HCT116 (cell line): ENCODE data around the gene GRK5. TPM values are rescaled to one million over a fixed set of nuclear protein-coding genes. Genes with fewer than 3 reads are reported as not detected.
A peak's percentile ranks its signal among the peaks of the same experiment; 100 is the strongest.

Experiments
- ATAC-seq: fragments of 200-7000 bp; cut with Tn5 transposase; 2 replicates; pipeline ENCODE4 v1.9.1; 2020; ENCODE audit warnings: mild to moderate bottlenecking, moderate library complexity
- BruUV-seq: library from RNA; stranded (reverse); fragments of 400-500 nt; replicated peaks from 2 replicates; lab custom pipeline; 2021; lab: Mats Ljungman, UMichigan
- CTCF ChIA-PET: fragments of 300-600 bp; sonication (Branson Sonifier 250); formaldehyde crosslinking; loops from one replicate; lab custom pipeline; 2021; ENCODE audit warnings: antibody characterized with exemption; lab: Charles Lee
- POLR2A ChIA-PET: fragments of 300-600, 350-600 bp; sonication (Branson Sonifier 250); formaldehyde crosslinking; loops from one replicate; lab custom pipeline; 2021; ENCODE audit warnings: antibody characterized with exemption; lab: Charles Lee
- RAD21 ChIA-PET, 2 experiments: fragments of 300-600 bp; sonication (Branson Sonifier 250); formaldehyde crosslinking; loops; one replicate each; lab custom pipeline; 2023; ENCODE audit warnings: low total read pairs in 2 of 2; ENCODE audit not compliant: uncharacterized antibody in 2 of 2, unreplicated experiment in 2 of 2, low non-redundant PET in 1 of 2; lab: Charles Lee
- DNase-seq: peaks from one replicate; pipeline ENCODE4 v3.0.0-alpha.2; 2010; ENCODE audit warnings: low read depth, low spot score
- H2AFZ ChIP-seq: fragments of 200-600 bp; shearing (Covaris generic), sonication (generic); 2 replicates; pipeline ENCODE4 v1.6.1; 2017; ENCODE audit warnings: low read depth, mixed run types, mixed read lengths, antibody characterized with exemption, low read length; ENCODE audit not compliant: poor library complexity, severe bottlenecking
- H3K27ac ChIP-seq: 2 replicates; pipeline ENCODE4 v1.5.1; 2012; ENCODE audit warnings: low read depth, low read length
- H3K27me3 ChIP-seq: fragments of 200-600 bp; sonication (generic); 2 replicates; pipeline ENCODE4 v1.6.1; 2016; ENCODE audit warnings: mixed run types, low read length, mixed read lengths; ENCODE audit not compliant: insufficient read depth
- H3K36me3 ChIP-seq, 2 experiments: fragments of 200-500 bp in 1 of 2; fragments of 200-600 bp in 1 of 2; sonication (Bioruptor generic) in 1 of 2; sonication (generic) in 1 of 2; 2 replicates each; pipeline versions ENCODE4 v1.5.1 to v1.6.1; 2014 to 2016; ENCODE audit warnings: low read length in 2 of 2, inconsistent platforms in 1 of 2, mixed read lengths in 1 of 2, mixed run types in 1 of 2; ENCODE audit not compliant: insufficient read depth in 2 of 2, control insufficient read depth in 1 of 2
- H3K4me1 ChIP-seq, 2 experiments: fragments of 200-600 bp in 1 of 2; sonication (generic) in 1 of 2; 2 replicates each; pipeline versions ENCODE4 v1.5.1 to v1.6.1; 2012 to 2017; ENCODE audit warnings: low read length in 2 of 2, inconsistent platforms in 1 of 2, mild to moderate bottlenecking in 1 of 2, mixed read lengths in 1 of 2, mixed run types in 1 of 2, moderate library complexity in 1 of 2; ENCODE audit not compliant: insufficient read depth in 2 of 2, control insufficient read depth in 1 of 2
- H3K4me2 ChIP-seq: fragments of 200-600 bp; sonication (generic); 2 replicates; pipeline ENCODE4 v1.6.1; 2017; ENCODE audit warnings: mixed run types, low read length, mixed read lengths
- H3K4me3 ChIP-seq, 2 experiments: fragments of 200-600 bp in 1 of 2; sonication (generic) in 1 of 2; replicated peaks in 1 of 2; 2 replicates each; pipeline ENCODE4 v1.5.1; 2011 to 2016; ENCODE audit warnings: low read length in 2 of 2, control low read depth in 1 of 2, low read depth in 1 of 2, mild to moderate bottlenecking in 1 of 2, mixed read lengths in 1 of 2, mixed run types in 1 of 2
- H3K79me2 ChIP-seq: fragments of 200-600 bp; sonication (generic); 2 replicates; pipeline ENCODE4 v1.6.1; 2017; ENCODE audit warnings: mild to moderate bottlenecking, mixed run types, low read length, moderate library complexity, mixed read lengths; ENCODE audit not compliant: insufficient read depth
- H3K9ac ChIP-seq: fragments of 200-600 bp; sonication (generic); 2 replicates; pipeline ENCODE4 v1.6.1; 2016; ENCODE audit warnings: low read length, mixed read lengths
- H3K9me2 ChIP-seq: fragments of 200-600 bp; sonication (generic), shearing (Covaris generic); 2 replicates; pipeline ENCODE4 v1.6.1; 2017; ENCODE audit warnings: mixed run types, mild to moderate bottlenecking, moderate library complexity; ENCODE audit not compliant: insufficient read depth
- H3K9me3 ChIP-seq, 2 experiments: fragments of 200-500 bp in 1 of 2; fragments of 200-600 bp in 1 of 2; sonication (Bioruptor generic) in 1 of 2; sonication (generic) in 1 of 2; 2 replicates each; pipeline ENCODE4 v1.6.1; 2014 to 2017; ENCODE audit warnings: low read length in 2 of 2, mixed read lengths in 2 of 2, inconsistent platforms in 1 of 2, low read depth in 1 of 2, mild to moderate bottlenecking in 1 of 2, mixed run types in 1 of 2, moderate library complexity in 1 of 2; ENCODE audit not compliant: control insufficient read depth in 1 of 2, insufficient read depth in 1 of 2
- H4K20me1 ChIP-seq: fragments of 200-600 bp; sonication (generic), shearing (Covaris generic); 2 replicates; pipeline ENCODE4 v1.6.1; 2017; ENCODE audit warnings: mixed run types, mild to moderate bottlenecking, moderate library complexity; ENCODE audit not compliant: insufficient read depth
- CEBPB ChIP-seq: IDR thresholded peaks from 2 replicates; pipeline ENCODE4 v1.6.1; 2012; ENCODE audit warnings: low read depth
- EZH2 ChIP-seq: fragments of 200-600 bp; sonication (generic); IDR thresholded peaks from 2 replicates; pipeline ENCODE4 v1.6.1; 2017; ENCODE audit warnings: antibody characterized with exemption, mixed run types
- POLR2A ChIP-seq: IDR thresholded peaks from 2 replicates; pipeline ENCODE4 v1.7.0; 2011; ENCODE audit warnings: borderline replicate concordance; ENCODE audit not compliant: insufficient read depth, insufficient read length; ENCODE audit errors: extremely low read depth
- RAD21 ChIP-seq: IDR thresholded peaks from 2 replicates; pipeline ENCODE4 v1.6.1; 2012; ENCODE audit warnings: low read depth, mild to moderate bottlenecking
- REST ChIP-seq: IDR thresholded peaks from 2 replicates; pipeline ENCODE4 v1.6.1; 2012; ENCODE audit warnings: low read depth
- SRF ChIP-seq: IDR thresholded peaks from 2 replicates; pipeline ENCODE4 v1.6.1; 2012; ENCODE audit warnings: low read depth
- intact Hi-C: fragments of 100-400 bp; cut with micrococcal nuclease; formaldehyde crosslinking; loops from 2 replicates; pipeline ENCODE4 v1.10.0; 2022
- total RNA-seq: library from RNA; stranded (reverse); gene quantifications from one replicate; pipeline ENCODE4 v1.2.1, GENCODE V29; 2021; ENCODE audit not compliant: unreplicated experiment

Gene GRK5
- total RNA-seq, 1 experiment from 2014 or later, result 7.3 TPM

GRCh38 chr10:119450606-119451299 is 243.4 kb downstream of the GRK5 start:
- ATAC-seq, result no peak; the same call in 1 of the 2 replicates
- ChIA-PET RAD21 (no interaction called here), CTCF (interaction anchor here (0.9 to 1.7 kb wide), 2 partner anchors 241 to 251 kb away, joined by 3 to 5 read pairs; no protein-coding TSS in a partner anchor), POLR2A (no interaction called here)
- Histone ChIP-seq H3K27me3 (no peaks in the 10 kb centered on the region), H3K9me2 (no peaks in the 10 kb centered on the region), H3K9ac (peak overlapping the region; percentile 14; the same call in 1 of the 2 replicates), H3K36me3 (no peaks in the 10 kb centered on the region), H3K27ac (no peak overlapping the region), H3K9me3 (no peaks in the 10 kb centered on the region), H3K4me3 (no peak overlapping the region), H3K4me2 (peak overlapping the region; percentile 52), H2AFZ (no peak overlapping the region), H4K20me1 (no peaks in the 10 kb centered on the region), H3K4me1 (peaks cover 10 to 20% of the 10 kb centered on the region in 2 experiments), H3K79me2 (no peaks in the 10 kb centered on the region)
- TF ChIP-seq POLR2A (no peak), EZH2 (no peak), SRF (no peak), RAD21 (no peak), CEBPB (no peak), REST (no peak)
- no TSS peak for BruUV-seq
- intact Hi-C loops, result no loop called here
- DNase-seq, result no peak
